Endodermal cell (in vitro differentiated cells): ENCODE data around the gene NCCRP1. TPM values are rescaled to one million over a fixed set of nuclear protein-coding genes. Genes with fewer than 3 reads are reported as not detected.
A peak's percentile ranks its signal among the peaks of the same experiment; 100 is the strongest.

Experiments
- DNase-seq: peaks from one replicate; pipeline ENCODE4 v3.0.0-alpha.2; 2017
- H3K27ac ChIP-seq: 2 replicates; pipeline ENCODE4 v1.5.1; 2013; ENCODE audit warnings: mild to moderate bottlenecking, low read depth, low read length, moderate library complexity
- H3K27me3 ChIP-seq: 2 replicates; pipeline ENCODE4 v1.6.1; 2013; ENCODE audit warnings: mild to moderate bottlenecking, low read length, moderate library complexity; ENCODE audit not compliant: insufficient read depth, control insufficient read depth, poor library complexity, severe bottlenecking
- H3K36me3 ChIP-seq: 2 replicates; pipeline ENCODE4 v1.7.0; 2013; ENCODE audit warnings: mild to moderate bottlenecking, low read length, moderate library complexity; ENCODE audit not compliant: control insufficient read depth, insufficient read depth
- H3K4me1 ChIP-seq: one replicate; pipeline ENCODE4 v1.7.0; 2013; ENCODE audit warnings: low read length; ENCODE audit not compliant: control insufficient read depth, insufficient read depth
- H3K4me3 ChIP-seq: 2 replicates; pipeline ENCODE4 v1.5.1; 2013; ENCODE audit warnings: mild to moderate bottlenecking, low read length, moderate library complexity
- H3K9ac ChIP-seq: 2 replicates; pipeline ENCODE4 v1.6.1; 2013; ENCODE audit warnings: mild to moderate bottlenecking, low read length, moderate library complexity; ENCODE audit not compliant: poor library complexity, severe bottlenecking; ENCODE audit errors: extremely low read depth
- H3K9me3 ChIP-seq: 2 replicates; pipeline ENCODE4 v1.6.1; 2013; ENCODE audit warnings: mild to moderate bottlenecking, low read length, moderate library complexity; ENCODE audit not compliant: control insufficient read depth
- H3K27ac Mint-ChIP-seq: 2 replicates; pipeline ENCODE4 v1.8.0; 2020; ENCODE audit warnings: mixed read lengths
- H3K27me3 Mint-ChIP-seq: 2 replicates; pipeline ENCODE4 v1.8.0; 2021; ENCODE audit warnings: mild to moderate bottlenecking, mixed read lengths; ENCODE audit not compliant: insufficient read depth
- H3K36me3 Mint-ChIP-seq: 2 replicates; pipeline ENCODE4 v1.8.0; 2020; ENCODE audit warnings: low read depth, mixed read lengths
- H3K4me1 Mint-ChIP-seq: 2 replicates; pipeline ENCODE4 v1.8.0; 2020; ENCODE audit warnings: mixed read lengths
- H3K4me3 Mint-ChIP-seq: 2 replicates; pipeline ENCODE4 v1.8.0; 2020; ENCODE audit warnings: mild to moderate bottlenecking, moderate library complexity, mixed read lengths
- H3K9me3 Mint-ChIP-seq: 2 replicates; pipeline ENCODE4 v1.8.0; 2020; ENCODE audit warnings: mild to moderate bottlenecking, mixed read lengths
- WGBS, 2 experiments: methylation state at CpG; one replicate each; pipeline versions ENCODE4 v1.1.5 to v1.1.7; 2013; ENCODE audit warnings: missing lambda C conversion rate in 2 of 2, mixed read lengths in 1 of 2; ENCODE audit not compliant: insufficient coverage in 1 of 2, insufficient read length in 1 of 2; 5-methylcytosine and 5-hydroxymethylcytosine counted together
- total RNA-seq, 2 donors: library from RNA; stranded (reverse); fragmentation: NEBNext Ultra II Directional in 1 of 2; extraction: Animal tissue kit (Norgen Biotek cat#: 25700) in 1 of 2; gene quantifications; 2 replicates in 1 of 2; 3 replicates in 1 of 2; pipeline ENCODE4 v1.2.1, GENCODE V29; 2021
- TF ChIP-seq, protein P1 (sequence below): fragments of 200-600 bp; sonication (generic); conservative IDR thresholded peaks from 2 replicates; pipeline ENCODE4 v1.5.0; 2021; ENCODE audit warnings: antibody characterized with exemption, mild to moderate bottlenecking

NCCRP1 gene
- total RNA-seq, 2 donors from 2014 or later = 0.40 to 0.53 TPM

DNA sequence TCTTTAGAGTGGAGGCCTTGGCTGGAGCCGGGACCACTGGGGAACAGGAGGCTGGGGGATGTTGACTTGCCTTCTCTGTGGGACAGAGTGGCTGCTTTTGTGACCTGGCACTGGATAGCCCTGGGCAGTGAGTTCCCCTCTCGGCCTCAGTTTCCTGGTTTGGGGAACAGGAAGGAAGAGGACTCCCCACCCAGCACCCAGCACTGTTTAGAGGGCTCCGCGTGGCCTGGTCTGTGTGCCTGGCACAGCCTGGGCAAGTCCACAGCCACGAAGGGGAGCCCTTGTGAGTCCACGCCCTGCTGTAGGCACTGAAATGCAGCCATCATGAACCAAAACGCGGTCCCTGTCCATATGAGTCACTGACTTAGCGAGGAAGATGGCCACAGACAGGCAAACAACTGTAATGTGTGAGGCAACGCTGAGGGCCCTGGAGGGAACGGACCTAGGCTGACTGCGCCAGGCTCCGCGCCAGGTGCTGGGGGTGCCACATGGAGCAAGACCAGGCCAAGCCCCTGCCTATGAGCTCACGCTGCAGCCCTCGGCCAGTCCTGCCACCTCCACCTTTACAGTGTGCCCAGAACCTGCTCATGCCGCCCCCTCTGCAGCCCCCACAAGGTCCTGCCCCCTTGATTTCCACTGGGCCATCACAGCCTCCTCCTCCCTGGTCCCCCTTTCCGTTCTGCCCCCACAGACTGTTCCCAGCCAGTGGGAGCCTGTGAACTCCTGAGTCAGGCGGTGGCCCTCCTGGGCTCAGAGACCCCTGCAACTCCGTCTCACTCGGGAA lies 35.7 kb upstream of the NCCRP1 start:
- no peak overlapping the region for H3K27ac Mint-ChIP-seq

DNA sequence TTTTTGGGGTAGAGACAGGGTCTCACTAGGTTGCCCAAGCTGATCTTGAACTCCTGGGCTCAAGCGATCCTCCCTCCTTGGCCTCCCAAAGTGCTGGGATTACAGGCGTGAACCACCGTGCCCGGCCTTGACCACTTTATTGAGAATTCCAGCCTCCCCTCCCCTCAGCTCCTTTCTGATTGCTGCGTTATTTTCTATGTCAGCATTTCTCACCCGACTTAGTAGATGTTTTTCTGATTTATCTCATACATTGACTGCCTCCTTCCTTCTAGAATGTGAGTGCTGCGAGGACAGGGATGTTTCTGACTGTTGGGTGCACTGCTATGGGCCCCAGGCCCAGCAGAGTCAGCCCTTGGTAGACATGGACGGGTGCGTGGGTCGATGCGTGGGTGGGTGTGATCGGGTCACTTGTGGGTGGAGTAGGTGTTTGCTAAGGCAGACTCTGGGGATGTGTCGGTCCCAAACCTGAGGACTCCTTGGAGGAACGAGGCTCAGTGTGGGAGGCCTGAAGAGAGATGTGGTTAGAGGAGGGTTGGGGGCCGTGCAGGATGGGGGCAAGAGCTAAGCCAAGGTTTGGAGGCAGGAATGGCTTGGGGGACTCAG lies 34.2 kb upstream of the NCCRP1 start:
- no peak overlapping the region for H3K27ac ChIP-seq
- Mint-ChIP-seq H3K4me1 (no peaks in the 10 kb centered on the region), H3K4me3 (no peak overlapping the region), H3K9me3 (no peaks in the 10 kb centered on the region), H3K27ac (peak overlapping the region; percentile 34), H3K27me3 (no peaks in the 10 kb centered on the region), H3K36me3 (no peaks in the 10 kb centered on the region)
- 87 to 96% methylated on average over 13 to 15 of the region's 15 CpGs for WGBS, 2 experiments
- peaks cover 4% of the 10 kb centered on the region for H3K36me3 ChIP-seq
- H3K9ac ChIP-seq = no peak overlapping the region
- H3K4me1 ChIP-seq = no peaks in the 10 kb centered on the region
- H3K4me3 ChIP-seq = no peak overlapping the region
- DNase-seq = no peak
- H3K27me3 ChIP-seq = no peaks in the 10 kb centered on the region
- H3K9me3 ChIP-seq = no peaks in the 10 kb centered on the region
- TF ChIP-seq, protein P1, sequence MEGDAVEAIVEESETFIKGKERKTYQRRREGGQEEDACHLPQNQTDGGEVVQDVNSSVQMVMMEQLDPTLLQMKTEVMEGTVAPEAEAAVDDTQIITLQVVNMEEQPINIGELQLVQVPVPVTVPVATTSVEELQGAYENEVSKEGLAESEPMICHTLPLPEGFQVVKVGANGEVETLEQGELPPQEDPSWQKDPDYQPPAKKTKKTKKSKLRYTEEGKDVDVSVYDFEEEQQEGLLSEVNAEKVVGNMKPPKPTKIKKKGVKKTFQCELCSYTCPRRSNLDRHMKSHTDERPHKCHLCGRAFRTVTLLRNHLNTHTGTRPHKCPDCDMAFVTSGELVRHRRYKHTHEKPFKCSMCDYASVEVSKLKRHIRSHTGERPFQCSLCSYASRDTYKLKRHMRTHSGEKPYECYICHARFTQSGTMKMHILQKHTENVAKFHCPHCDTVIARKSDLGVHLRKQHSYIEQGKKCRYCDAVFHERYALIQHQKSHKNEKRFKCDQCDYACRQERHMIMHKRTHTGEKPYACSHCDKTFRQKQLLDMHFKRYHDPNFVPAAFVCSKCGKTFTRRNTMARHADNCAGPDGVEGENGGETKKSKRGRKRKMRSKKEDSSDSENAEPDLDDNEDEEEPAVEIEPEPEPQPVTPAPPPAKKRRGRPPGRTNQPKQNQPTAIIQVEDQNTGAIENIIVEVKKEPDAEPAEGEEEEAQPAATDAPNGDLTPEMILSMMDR = no peak

More for the DNA sequence above, 35.7 kb upstream of the NCCRP1 start:
- Mint-ChIP-seq H3K4me1 (no peaks in the 10 kb centered on the region), H3K9me3 (no peaks in the 10 kb centered on the region), H3K4me3 (no peak overlapping the region), H3K36me3 (no peaks in the 10 kb centered on the region), H3K27me3 (no peaks in the 10 kb centered on the region)
- WGBS, 2 experiments = 92 to 97% methylated on average over 11 to 21 of the region's 21 CpGs
- H3K27ac ChIP-seq = no peak overlapping the region
- H3K4me1 ChIP-seq = no peaks in the 10 kb centered on the region
- no peak for DNase-seq
- no peaks in the 10 kb centered on the region for H3K27me3 ChIP-seq
- H3K36me3 ChIP-seq = peaks cover 4% of the 10 kb centered on the region
- H3K9me3 ChIP-seq = no peaks in the 10 kb centered on the region
- no peak overlapping the region for H3K4me3 ChIP-seq
- H3K9ac ChIP-seq = no peak overlapping the region
- TF ChIP-seq, protein P1 = no peak

DNA sequence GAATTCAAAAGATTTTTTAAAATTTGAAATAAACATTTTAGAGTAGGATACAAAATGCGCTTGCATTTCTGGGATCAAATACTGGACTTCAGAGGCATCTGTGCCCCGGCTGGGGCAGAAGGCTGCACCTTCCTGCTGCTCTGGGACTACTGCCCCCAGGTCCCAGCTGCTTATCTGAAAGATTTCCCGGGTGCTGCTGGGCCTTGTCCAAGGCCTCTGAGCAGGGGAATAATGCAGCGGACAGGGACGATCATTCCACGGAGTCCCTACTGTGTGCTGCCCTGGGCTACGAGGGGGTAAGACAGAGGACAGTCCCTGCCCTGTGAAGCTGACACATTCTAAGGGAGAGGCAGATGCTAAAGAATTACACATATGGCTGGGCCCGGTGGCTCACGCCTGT lies 33.1 kb upstream of the NCCRP1 start:
- Mint-ChIP-seq H3K4me3 (no peak overlapping the region), H3K9me3 (no peaks in the 10 kb centered on the region), H3K27ac (no peak overlapping the region), H3K36me3 (no peaks in the 10 kb centered on the region), H3K27me3 (no peaks in the 10 kb centered on the region), H3K4me1 (no peaks in the 10 kb centered on the region)
- 93 to 95% methylated on average over 8 to 9 of the region's 9 CpGs for WGBS, 2 experiments
- TF ChIP-seq, protein P1 = no peak
- no peak overlapping the region for H3K27ac ChIP-seq
- DNase-seq = no peak
- no peak overlapping the region for H3K4me3 ChIP-seq
- H3K9ac ChIP-seq = no peak overlapping the region
- H3K36me3 ChIP-seq = peaks cover 4% of the 10 kb centered on the region
- no peaks in the 10 kb centered on the region for H3K9me3 ChIP-seq
- H3K27me3 ChIP-seq = no peaks in the 10 kb centered on the region
- no peaks in the 10 kb centered on the region for H3K4me1 ChIP-seq
